K562 (cell line): ENCODE results near the gene JDP2. TPM values are rescaled to one million over a fixed set of nuclear protein-coding genes. Genes with fewer than 3 reads are reported as not detected.

Experiments
- ATAC-seq: fragments of 200-7000 bp; cut with Tn5 transposase; 3 replicates; pipeline ENCODE4 v1.9.1; 2020; ENCODE audit warnings: moderate library complexity
- BruUV-seq: library from RNA; stranded (reverse); fragments of 400-500 nt; replicated peaks from 2 replicates; lab custom pipeline; 2021; lab: Mats Ljungman, UMichigan
- CTCF ChIA-PET: fragments of 300-600 bp; formaldehyde crosslinking; extraction: SDS; loops from one replicate; lab custom pipeline; 2021; ENCODE audit warnings: low intra/inter-chr PET ratio; lab: Yijun Ruan, JAX
- POLR2A ChIA-PET: fragments of 300-600, 350-650 bp; sonication (Branson Sonifier 250); formaldehyde crosslinking; extraction: SDS; loops from one replicate; lab custom pipeline; 2021; ENCODE audit warnings: antibody characterized with exemption, inconsistent platforms; lab: Yijun Ruan, JAX
- DNase-seq, 4 experiments: peaks; one replicate each; pipeline versions ENCODE4 v3.0.0 to v3.0.0-alpha.2; 2011 to 2018; ENCODE audit warnings: low spot score in 3 of 4, mixed read lengths in 3 of 4; ENCODE audit errors: extremely low read depth in 1 of 4
- FAIRE-seq: peaks from 2 replicates; lab custom pipeline; 2011; peaks lifted over from hg19 to GRCh38; lab: Jason Lieb, UNC
- H2AFZ ChIP-seq: 2 replicates; pipeline ENCODE4 v1.6.0; 2011; ENCODE audit warnings: low read depth, low read length, control low read depth, inconsistent platforms
- H3K27ac ChIP-seq: fragments of 200-600 bp; 3 replicates; pipeline ENCODE4 v1.8.0; 2011; ENCODE audit warnings: low read depth, mild to moderate bottlenecking, control low read depth, inconsistent platforms, low read length, moderate library complexity, mixed read lengths; ENCODE audit errors: extremely low read depth
- H3K27me3 ChIP-seq, 2 experiments: fragments of 300-600 bp in 1 of 2; 2 replicates in 1 of 2; 3 replicates in 1 of 2; pipeline versions ENCODE4 v1.6.0 to v1.8.0; 2011; ENCODE audit warnings: inconsistent platforms in 2 of 2, low read length in 2 of 2, mild to moderate bottlenecking in 1 of 2, mixed read lengths in 1 of 2, moderate library complexity in 1 of 2; ENCODE audit not compliant: control insufficient read depth in 2 of 2, insufficient read depth in 2 of 2
- H3K36me3 ChIP-seq: fragments of 300-600 bp; 3 replicates; pipeline ENCODE4 v1.8.0; 2011; ENCODE audit warnings: mild to moderate bottlenecking, low read length, inconsistent platforms; ENCODE audit not compliant: control insufficient read depth, insufficient read depth
- H3K4me1 ChIP-seq, 2 experiments: fragments of 200-600 bp in 1 of 2; replicated peaks in 1 of 2; 2 replicates in 1 of 2; 3 replicates in 1 of 2; pipeline versions ENCODE4 v1.5.1 to v1.8.0; 2011; ENCODE audit warnings: inconsistent platforms in 2 of 2, low read length in 2 of 2, mild to moderate bottlenecking in 1 of 2, mixed read lengths in 1 of 2, moderate library complexity in 1 of 2; ENCODE audit not compliant: control insufficient read depth in 2 of 2, insufficient read depth in 2 of 2
- H3K4me2 ChIP-seq: 2 replicates; pipeline ENCODE4 v1.6.1; 2011; ENCODE audit warnings: low read length, control low read depth, inconsistent platforms, mixed read lengths; ENCODE audit not compliant: insufficient read depth
- H3K4me3 ChIP-seq: fragments of 200-600 bp; sonication (generic), shearing (Covaris generic); 2 replicates; pipeline ENCODE4 v1.5.1; 2016; ENCODE audit warnings: control low read depth, inconsistent platforms
- H3K79me2 ChIP-seq: fragments of 200-600 bp; 3 replicates; pipeline ENCODE4 v1.8.0; 2011; ENCODE audit warnings: low read length, inconsistent platforms; ENCODE audit not compliant: control insufficient read depth, insufficient read depth
- H3K9ac ChIP-seq, 2 experiments: 2 replicates each; pipeline versions ENCODE4 v1.6.0 to v1.6.1; 2011; ENCODE audit warnings: low read depth in 2 of 2, low read length in 2 of 2, control low read depth in 1 of 2, inconsistent platforms in 1 of 2, mild to moderate bottlenecking in 1 of 2, mixed read lengths in 1 of 2; ENCODE audit not compliant: insufficient read depth in 1 of 2
- H3K9me1 ChIP-seq: one replicate; pipeline ENCODE4 v1.6.0; 2011; ENCODE audit warnings: inconsistent platforms, mild to moderate bottlenecking, low read length, moderate library complexity; ENCODE audit not compliant: control insufficient read depth, insufficient read depth
- H3K9me3 ChIP-seq: replicated peaks from 2 replicates; pipeline ENCODE4 v1.5.1; 2011; ENCODE audit warnings: low read depth, low read length, inconsistent platforms; ENCODE audit not compliant: control insufficient read depth, insufficient read depth
- H4K20me1 ChIP-seq: replicated peaks from 2 replicates; pipeline ENCODE4 v1.6.1; 2011; ENCODE audit warnings: low read length, inconsistent platforms, mixed read lengths; ENCODE audit not compliant: control insufficient read depth, insufficient read depth
- CEBPG ChIP-seq, 3 experiments: fragments of 200-800 bp in 1 of 3; sonication (Bioruptor generic) in 1 of 3; sonication (generic) in 1 of 3; formaldehyde crosslinking in 1 of 3; IDR thresholded peaks in 2 of 3; conservative IDR thresholded peaks in 1 of 3; 2 replicates each; pipeline versions ENCODE4 v1.6.1 to v1.8.0; 2016 to 2022; ENCODE audit warnings: missing compliant biosample characterization in 2 of 3, missing genetic modification characterization in 2 of 3, mild to moderate bottlenecking in 1 of 3, missing genetic modification reagents in 1 of 3
- NFIC ChIP-seq: fragments of 450-650 bp; IDR thresholded peaks from 2 replicates; pipeline ENCODE4 v1.6.1; 2017; ENCODE audit warnings: mild to moderate bottlenecking, inconsistent platforms
- WGBS: fragments of 100-300 bp; shearing (Covaris generic); methylation state at CpG from one replicate; pipeline ENCODE4 v1.1.6; 2016; ENCODE audit warnings: low coverage, mixed read lengths; ENCODE audit not compliant: insufficient coverage; ENCODE audit errors: missing lambda C conversion rate; 5-methylcytosine and 5-hydroxymethylcytosine counted together
- in situ Hi-C: fragments of 300-500 bp; cut with MboI; formaldehyde crosslinking; loops from 4 replicates; pipeline ENCODE4 v1.15.0; 2018; ENCODE audit warnings: inconsistent platforms, mixed read lengths
- intact Hi-C: fragments of 100-400 bp; cut with micrococcal nuclease; formaldehyde crosslinking; loops from 2 replicates; pipeline ENCODE4 v1.14.2; 2022
- polyA plus RNA-seq, 8 experiments: library from polyadenylated mRNA; depleted of rRNA in 4 of 8; stranded (reverse) in 5 of 8; unstranded in 3 of 8; fragments of >200 nt; fragmentation: Nextera tagmentation in 2 of 8; fragmentation: Illumina TruSeq in 1 of 8; extraction: Ambion mirVana in 2 of 8; extraction: Trizol in 1 of 8; gene quantifications; 2 replicates each; pipeline versions ENCODE4 v1.2.1 to v1.2.3, GENCODE V29; 2011 to 2014; ENCODE audit warnings: inconsistent platforms in 1 of 8, missing spikeins in 1 of 8
- total RNA-seq, 7 experiments: library from RNA; depleted of rRNA in 6 of 7; stranded (reverse); fragments of >200 nt in 6 of 7; fragmentation: Illumina TruSeq in 2 of 7; extraction: Trizol in 2 of 7; gene quantifications; 2 replicates each; pipeline versions ENCODE4 v1.2.1 to v1.2.3, GENCODE V29; 2011 to 2021; ENCODE audit warnings: low replicate concordance in 1 of 7
- TF ChIP-seq, protein P1 (sequence below), 2 experiments: fragments of 450-650 bp in 1 of 2; sonication (generic) in 1 of 2; formaldehyde crosslinking in 1 of 2; IDR thresholded peaks in 1 of 2; conservative IDR thresholded peaks in 1 of 2; 2 replicates each; pipeline versions ENCODE4 v1.6.1 to v1.8.1; 2016 to 2023; ENCODE audit warnings: mild to moderate bottlenecking in 2 of 2, moderate library complexity in 2 of 2, inconsistent platforms in 1 of 2, missing genetic modification reagents in 1 of 2

The JDP2 gene
- total and polyA plus RNA-seq, 9 of the 15 experiments (the other 6 are each of a cell fraction or from before 2014, with no cell fraction given): 0.27 to 13.8 (median 3.1) TPM

DNA sequence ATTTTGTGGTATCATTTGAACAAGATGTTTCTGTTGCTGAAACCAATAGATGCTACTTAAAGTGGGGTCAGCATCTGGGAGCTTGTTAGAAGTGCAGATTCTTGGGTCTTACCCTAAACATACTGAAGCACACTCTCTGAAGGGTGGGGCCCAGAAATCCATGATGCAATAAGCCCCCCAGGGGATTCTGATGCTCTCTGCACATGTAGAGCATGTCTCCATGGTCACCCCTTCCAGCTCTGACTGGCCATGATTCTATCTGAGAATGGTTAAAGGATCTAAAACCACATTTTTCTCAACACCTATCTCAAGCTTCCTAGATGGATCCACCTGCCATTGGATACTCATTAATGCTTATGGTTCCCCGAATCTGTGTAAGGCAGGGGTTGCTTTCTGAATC lies 20.4 kb downstream of the JDP2 start:
- no peak for TF ChIP-seq CEBPG (CRISPR knock-in tag; IDR thresholded peaks at IDR 0.05)
- TF ChIP-seq CEBPG (tag; conservative IDR thresholded peaks at IDR 0.05 in 1 of 2, IDR thresholded peaks at IDR 0.05 in 1 of 2): 0 out of 4 replicates have a peak, but pooled peaks of 1 of the 2 experiments have one; percentile 13
- no peak for TF ChIP-seq NFIC
- TF ChIP-seq, protein P1, sequence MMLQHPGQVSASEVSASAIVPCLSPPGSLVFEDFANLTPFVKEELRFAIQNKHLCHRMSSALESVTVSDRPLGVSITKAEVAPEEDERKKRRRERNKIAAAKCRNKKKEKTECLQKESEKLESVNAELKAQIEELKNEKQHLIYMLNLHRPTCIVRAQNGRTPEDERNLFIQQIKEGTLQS (IDR thresholded peaks at IDR 0.05): 0 out of 2 replicates have a peak, but pooled peaks have one; percentile 15
- TF ChIP-seq, protein P1 (CRISPR knock-in tag; conservative IDR thresholded peaks at IDR 0.05): no peak
- TF ChIP-seq, all 486 proteins: peak for 2
- ATAC-seq (no peak), FAIRE-seq (no peak), DNase-seq (no peak)
- no peaks in the 10 kb centered on the region for H3K79me2 ChIP-seq
- H2AFZ ChIP-seq: no peak overlapping the region
- no peak overlapping the region for H3K4me3 ChIP-seq
- WGBS: 13% methylated on average over 1 of the region's 1 CpG
- intact Hi-C loops (no loop called here), in situ Hi-C loops (no loop called here)
- peaks cover 12 to 15% of the 10 kb centered on the region in 2 experiments; a peak in 4 of 5 replicates for H3K4me1 ChIP-seq
- no peaks in the 10 kb centered on the region for H3K27me3 ChIP-seq
- H3K4me2 ChIP-seq: no peak overlapping the region
- ChIA-PET CTCF (no interaction called here), POLR2A (interaction anchor here (0.6 to 0.9 kb wide), 2 partner anchors 20 to 1805 kb away, joined by 3 to 5 read pairs; partner anchors contain the start of gene JDP2)
- H3K27ac ChIP-seq: no peak overlapping the region
- no peaks in the 10 kb centered on the region for H4K20me1 ChIP-seq
- no peaks in the 10 kb centered on the region for H3K9me1 ChIP-seq
- no TSS peak for BruUV-seq
- no peak overlapping the region for H3K9ac ChIP-seq
- H3K36me3 ChIP-seq: no peaks in the 10 kb centered on the region
- no peaks in the 10 kb centered on the region for H3K9me3 ChIP-seq
